ENCODE measurements around the gene TUBB4B.

The TUBB4B gene

GRCh38 chr9:137286975-137287383, 45.9 kb downstream of the TUBB4B start:
- Histone ChIP-seq H3K4me3 (no peak overlapping the region), H3K27me3 (no peaks in the 10 kb centered on the region), H3K4me2 (peak overlapping the region in 9 of 11 experiments; percentile 4 to 60 (median 38); a peak in 14 of 22 replicates), H3K4me1 (peaks cover 27 to 32% (median 31%) of the 10 kb centered on the region in 10 experiments), H3K27ac (no peak overlapping the region), H3K9ac (no peak overlapping the region), H4K20me1 (peaks cover 0 to 57% (median under 1%) of the 10 kb centered on the region in 11 experiments; a peak in 9 of 22 replicates), H3K36me3 (peaks cover 0 to 26% (median 0%) of the 10 kb centered on the region in 11 experiments; a peak in 7 of 22 replicates), H3K9me3 (replicated peaks in 1 of 11) (peaks cover 0 to 8% (median 4%) of the 10 kb centered on the region in 11 experiments; a peak in 8 of 22 replicates)
- no peak for TF ChIP-seq Cebpa-rat (IDR thresholded peaks at IDR 0.05)

DNA sequence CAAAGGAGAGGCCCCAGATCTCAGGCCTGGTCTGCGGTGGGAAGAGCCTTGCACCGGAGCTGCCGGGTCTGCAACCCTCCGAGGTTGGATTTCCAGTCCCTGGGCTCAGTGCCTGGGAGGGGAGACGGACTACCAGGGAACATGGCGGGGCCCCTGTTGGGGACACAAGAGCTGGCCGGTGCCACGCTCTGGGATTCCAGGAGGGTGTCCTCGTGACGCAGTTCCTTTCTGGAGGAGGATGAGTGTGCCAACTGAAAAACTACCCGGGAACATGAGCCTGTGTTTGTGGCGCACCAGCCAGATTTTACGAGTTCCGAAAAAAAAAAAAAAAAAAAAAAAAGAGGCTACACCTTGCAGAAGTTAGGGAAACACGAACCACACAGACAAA, 52.0 kb downstream of the TUBB4B start:
- Histone ChIP-seq H3K4me1 (peaks cover 12 to 28% (median 19%) of the 10 kb centered on the region in 10 experiments; a peak in 19 of 20 replicates), H3K27me3 (peaks cover 19 to 39% (median 32%) of the 10 kb centered on the region in 11 experiments), H3K9me3 (replicated peaks in 1 of 11) (peaks cover 0 to 6% (median 0%) of the 10 kb centered on the region in 11 experiments; a peak in 3 of 22 replicates), H3K9ac (no peak overlapping the region), H3K4me3 (no peak overlapping the region), H3K4me2 (no peak overlapping the region), H4K20me1 (peaks cover 0 to 20% (median 11%) of the 10 kb centered on the region in 11 experiments; a peak in 13 of 22 replicates), H3K36me3 (no peaks in the 10 kb centered on the region), H3K27ac (no peak overlapping the region)
- TF ChIP-seq Cebpa-rat (IDR thresholded peaks at IDR 0.05) = no peak

Measured in BLaER1 treated with 17β-estradiol and CSF1 and Interleukin-3, amounts not matched to agents 10 nM and 100 nM (cell line).